GM23338 (cell line): ENCODE measurements around the gene CALR. TPM values are rescaled to one million over a fixed set of nuclear protein-coding genes. Genes with fewer than 3 reads are reported as not detected.

ENCODE experiments used
- ATAC-seq: fragments of 200-7000 bp; cut with Tn5 transposase; 3 replicates; pipeline ENCODE4 v1.9.1; 2020
- DNase-seq: peaks from one replicate; pipeline ENCODE4 v3.0.0-alpha.2; 2015; ENCODE audit warnings: low spot score
- H2AFZ ChIP-seq: fragments of 200-600 bp; sonication (generic); 2 replicates; pipeline ENCODE4 v1.8.0; 2016; ENCODE audit warnings: antibody characterized with exemption, mild to moderate bottlenecking, moderate library complexity
- H3F3A ChIP-seq: fragments of 200-600 bp; sonication (generic); replicated peaks from 2 replicates; pipeline ENCODE4 v1.8.0; 2017; ENCODE audit warnings: antibody characterized with exemption, mixed run types, low read depth
- H3K27ac ChIP-seq: fragments of 200-600 bp; sonication (generic); 2 replicates; pipeline ENCODE4 v1.6.1; 2016; ENCODE audit warnings: low read depth
- H3K27me3 ChIP-seq: fragments of 200-600 bp; sonication (generic); 2 replicates; pipeline ENCODE4 v1.8.0; 2016; ENCODE audit warnings: mild to moderate bottlenecking, mixed run types, moderate library complexity; ENCODE audit not compliant: insufficient read depth
- H3K36me3 ChIP-seq: fragments of 200-600 bp; sonication (generic); 2 replicates; pipeline ENCODE4 v1.8.0; 2016; ENCODE audit warnings: mild to moderate bottlenecking; ENCODE audit not compliant: insufficient read depth
- H3K4me1 ChIP-seq: fragments of 200-600 bp; sonication (generic); 2 replicates; pipeline ENCODE4 v1.8.0; 2016; ENCODE audit warnings: mild to moderate bottlenecking, moderate library complexity; ENCODE audit not compliant: insufficient read depth
- H3K4me2 ChIP-seq: fragments of 200-600 bp; sonication (generic); 2 replicates; pipeline ENCODE4 v1.7.1; 2017; ENCODE audit warnings: mixed run types
- H3K4me3 ChIP-seq: fragments of 200-600 bp; sonication (generic); 2 replicates; pipeline ENCODE4 v1.6.1; 2016; ENCODE audit warnings: mixed run types
- H3K79me2 ChIP-seq: fragments of 200-600 bp; sonication (generic); replicated peaks from 2 replicates; pipeline ENCODE4 v1.8.0; 2017; ENCODE audit warnings: mild to moderate bottlenecking; ENCODE audit not compliant: insufficient read depth
- H3K9me2 ChIP-seq: fragments of 200-600 bp; sonication (generic); 2 replicates; pipeline ENCODE4 v1.8.0; 2017; ENCODE audit not compliant: insufficient read depth
- H4K20me1 ChIP-seq: fragments of 200-600 bp; sonication (generic); replicated peaks from 2 replicates; pipeline ENCODE4 v1.8.0; 2017; ENCODE audit warnings: mild to moderate bottlenecking; ENCODE audit not compliant: insufficient read depth
- H3K27ac Mint-ChIP-seq: 2 replicates; pipeline ENCODE4 v1.8.0; 2020; ENCODE audit warnings: inconsistent platforms, mild to moderate bottlenecking, moderate library complexity, mixed read lengths
- H3K27me3 Mint-ChIP-seq: 3 replicates; pipeline ENCODE4 v1.8.0; 2022; ENCODE audit warnings: low read depth, mild to moderate bottlenecking, moderate library complexity, mixed read lengths, inconsistent platforms; ENCODE audit not compliant: insufficient read depth, poor library complexity
- H3K36me3 Mint-ChIP-seq: 3 replicates; pipeline ENCODE4 v1.8.0; 2021; ENCODE audit warnings: low read depth, mild to moderate bottlenecking, inconsistent platforms, moderate library complexity, mixed read lengths
- H3K4me1 Mint-ChIP-seq: 3 replicates; pipeline ENCODE4 v1.8.0; 2020; ENCODE audit warnings: mild to moderate bottlenecking, inconsistent platforms, mixed read lengths
- H3K4me3 Mint-ChIP-seq: 3 replicates; pipeline ENCODE4 v1.8.0; 2021; ENCODE audit warnings: moderate library complexity, mild to moderate bottlenecking, inconsistent platforms, mixed read lengths
- H3K9me3 Mint-ChIP-seq: 3 replicates; pipeline ENCODE4 v1.8.0; 2020; ENCODE audit warnings: moderate library complexity, mild to moderate bottlenecking, inconsistent platforms, mixed read lengths
- CREB1 ChIP-seq: fragments of 250-450 bp; sonication (Bioruptor Pico); IDR thresholded peaks from 2 replicates; pipeline ENCODE4 v1.5.0; 2020; ENCODE audit warnings: low read depth, mild to moderate bottlenecking, moderate library complexity
- CTCF ChIP-seq, 2 experiments: fragments of 200-600 bp in 1 of 2; sonication (generic) in 1 of 2; conservative IDR thresholded peaks; 2 replicates each; pipeline versions ENCODE4 v1.5.1 to v1.6.1; 2016 to 2017; ENCODE audit warnings: antibody characterized with exemption in 2 of 2, low read depth in 2 of 2, mild to moderate bottlenecking in 2 of 2, moderate library complexity in 1 of 2
- ETS1 ChIP-seq: IDR thresholded peaks from 2 replicates; pipeline ENCODE4 v1.6.1; 2016; ENCODE audit warnings: antibody characterized with exemption
- EZH2 ChIP-seq: fragments of 200-600 bp; sonication (generic); IDR thresholded peaks from one replicate; pipeline ENCODE4 v1.8.0; 2017; ENCODE audit warnings: antibody characterized with exemption, mild to moderate bottlenecking, low read depth; ENCODE audit not compliant: unreplicated experiment
- EZH2phosphoT487 ChIP-seq: fragments of 200-600 bp; sonication (generic); IDR thresholded peaks from one replicate; pipeline ENCODE4 v1.8.1; 2018; ENCODE audit warnings: antibody characterized with exemption; ENCODE audit not compliant: unreplicated experiment
- JUNB ChIP-seq: IDR thresholded peaks from one replicate; pipeline ENCODE4 v1.6.1; 2016; ENCODE audit warnings: antibody characterized with exemption; ENCODE audit not compliant: unreplicated experiment
- NANOG ChIP-seq: IDR thresholded peaks from 2 replicates; pipeline ENCODE4 v1.6.1; 2016; ENCODE audit warnings: antibody characterized with exemption, borderline replicate concordance
- POLR2AphosphoS5 ChIP-seq: IDR thresholded peaks from 2 replicates; pipeline ENCODE4 v1.6.1; 2016; ENCODE audit warnings: antibody characterized with exemption, low read depth
- REST ChIP-seq: IDR thresholded peaks from one replicate; pipeline ENCODE4 v1.6.1; 2018; ENCODE audit warnings: antibody characterized with exemption; ENCODE audit not compliant: unreplicated experiment
- STAT1 ChIP-seq: IDR thresholded peaks from one replicate; pipeline ENCODE4 v1.6.1; 2016; ENCODE audit warnings: antibody characterized with exemption; ENCODE audit not compliant: unreplicated experiment
- ZNF114 ChIP-seq: fragments of 250-450 bp; sonication (Bioruptor Pico); IDR thresholded peaks from 2 replicates; pipeline ENCODE4 v1.5.0; 2020; ENCODE audit warnings: mild to moderate bottlenecking, moderate library complexity
- ZNF331 ChIP-seq: fragments of 250-450 bp; sonication (Bioruptor Pico); IDR thresholded peaks from 2 replicates; pipeline ENCODE4 v1.5.0; 2020; ENCODE audit warnings: low read depth, mild to moderate bottlenecking, moderate library complexity
- ZNF462 ChIP-seq: fragments of 250-450 bp; sonication (Bioruptor Pico); IDR thresholded peaks from 2 replicates; pipeline ENCODE4 v1.5.0; 2020; ENCODE audit warnings: mild to moderate bottlenecking, moderate library complexity
- polyA plus RNA-seq: library from polyadenylated mRNA; unstranded; fragments of >200 nt; fragmentation: Nextera tagmentation; extraction: Ambion mirVana; gene quantifications from 2 replicates; pipeline ENCODE4 v1.2.1, GENCODE V29; 2016
- total RNA-seq: library from RNA; depleted of rRNA; stranded (reverse); fragments of >200 nt; shearing (Covaris generic); gene quantifications from 2 replicates; pipeline ENCODE4 v1.2.3, GENCODE V29; 2014

The CALR gene
- total and polyA plus RNA-seq, 2 experiments from 2014 or later: 760 to 1,131 TPM

GRCh38 chr19:12922959-12923358 is 15.4 kb upstream of the CALR start:
- Mint-ChIP-seq H3K4me3 (no peak overlapping the region; the same call in 2 of the 3 replicates), H3K9me3 (peaks cover 11% of the 10 kb centered on the region; the same call in 2 of the 3 replicates), H3K4me1 (no peaks in the 10 kb centered on the region), H3K27ac (no peak overlapping the region), H3K27me3 (peaks cover 34% of the 10 kb centered on the region), H3K36me3 (peaks cover 79% of the 10 kb centered on the region)
- Histone ChIP-seq H3F3A (peaks cover 12% of the 10 kb centered on the region; the same call in 1 of the 2 replicates), H3K27ac (no peak overlapping the region), H3K4me1 (no peaks in the 10 kb centered on the region), H3K79me2 (no peaks in the 10 kb centered on the region), H3K4me2 (no peak overlapping the region), H3K27me3 (peaks cover 10% of the 10 kb centered on the region), H3K9me2 (no peaks in the 10 kb centered on the region; the same call in 1 of the 2 replicates), H2AFZ (no peak overlapping the region), H4K20me1 (peaks cover 6% of the 10 kb centered on the region; the same call in 1 of the 2 replicates), H3K36me3 (peaks cover 30% of the 10 kb centered on the region), H3K4me3 (no peak overlapping the region)
- ATAC-seq (no peak), DNase-seq (no peak)
- TF ChIP-seq POLR2AphosphoS5 (no peak), ZNF462 (CRISPR knock-in tag) (no peak), ZNF331 (CRISPR knock-in tag) (no peak), EZH2phosphoT487 (no peak), STAT1 (no peak), CREB1 (CRISPR knock-in tag) (no peak), JUNB (no peak), REST (no peak), CTCF (conservative IDR thresholded peaks at IDR 0.05; ENCODE audit: low read depth in 2 of 2) (no peak), EZH2 (no peak), ZNF114 (CRISPR knock-in tag) (no peak), ETS1 (no peak), NANOG (no peak)
